Forelimb muscle (tissue), 1 donor: ENCODE measurements around the gene KDM5C. TPM values are rescaled to one million over a fixed set of nuclear protein-coding genes. Genes with fewer than 3 reads are reported as not detected.

Source experiments
- DNase-seq: peaks from one replicate; pipeline ENCODE4 v3.0.0-alpha.2; 2013; ENCODE audit warnings: low read depth
- polyA plus RNA-seq: library from polyadenylated mRNA; unstranded; fragments of 120-200 nt; gene quantifications from one replicate; pipeline ENCODE4 v1.2.1, GENCODE V29; 2013; ENCODE audit not compliant: insufficient read length

The KDM5C gene
- 48.9 TPM for polyA plus RNA-seq

DNA sequence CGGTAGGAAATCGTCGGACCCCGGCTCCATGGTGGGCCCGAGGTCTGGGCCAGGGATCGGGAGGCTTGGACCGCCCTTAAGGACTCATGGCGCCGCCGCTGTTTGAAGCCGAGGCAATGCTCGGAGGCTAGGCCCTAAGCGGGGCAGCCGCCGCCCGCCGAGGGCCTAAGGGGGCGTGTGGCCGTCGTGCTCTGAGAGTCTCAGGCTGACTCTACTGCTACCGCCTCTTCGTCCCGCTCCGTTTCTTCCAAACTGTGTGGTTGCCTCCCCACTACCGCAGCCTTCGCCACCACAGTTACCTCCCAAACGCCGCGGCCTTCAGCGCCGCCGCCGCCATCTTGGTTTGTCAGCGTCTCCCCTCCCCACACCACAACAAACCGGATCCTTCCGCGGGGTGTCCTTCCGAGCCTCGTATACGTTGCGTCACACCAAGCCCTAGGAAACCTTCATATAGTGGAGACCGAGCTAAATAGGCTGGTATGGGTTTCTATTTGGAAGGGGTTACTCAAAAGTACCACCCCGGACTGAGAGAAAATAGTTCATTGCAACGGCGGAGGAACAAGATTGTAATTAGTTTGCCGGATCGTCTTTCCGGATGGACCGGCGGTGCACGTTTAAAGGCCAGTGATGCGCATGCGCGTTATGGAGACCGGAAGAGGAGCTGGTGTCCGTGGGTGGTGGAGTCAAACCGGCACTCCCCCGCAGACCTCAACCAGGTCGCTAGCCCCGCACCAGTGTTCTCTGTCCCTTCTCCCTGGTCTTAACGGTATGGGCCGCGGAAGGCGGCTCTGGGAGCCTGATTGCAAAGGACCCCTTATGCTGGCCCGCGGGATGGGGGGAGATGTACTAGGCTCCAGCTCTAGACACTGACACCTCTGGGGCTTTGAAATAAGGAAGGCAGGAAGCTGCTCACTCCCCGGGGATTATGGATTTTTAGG lies at the start of gene KDM5C:
TSS of gene KDM5C (minus strand) at position 348 of the 938 bp plus-strand sequence. CDS start at position 30, 318 bp downstream.
- DNase-seq, result peak; percentile 93

DNA sequence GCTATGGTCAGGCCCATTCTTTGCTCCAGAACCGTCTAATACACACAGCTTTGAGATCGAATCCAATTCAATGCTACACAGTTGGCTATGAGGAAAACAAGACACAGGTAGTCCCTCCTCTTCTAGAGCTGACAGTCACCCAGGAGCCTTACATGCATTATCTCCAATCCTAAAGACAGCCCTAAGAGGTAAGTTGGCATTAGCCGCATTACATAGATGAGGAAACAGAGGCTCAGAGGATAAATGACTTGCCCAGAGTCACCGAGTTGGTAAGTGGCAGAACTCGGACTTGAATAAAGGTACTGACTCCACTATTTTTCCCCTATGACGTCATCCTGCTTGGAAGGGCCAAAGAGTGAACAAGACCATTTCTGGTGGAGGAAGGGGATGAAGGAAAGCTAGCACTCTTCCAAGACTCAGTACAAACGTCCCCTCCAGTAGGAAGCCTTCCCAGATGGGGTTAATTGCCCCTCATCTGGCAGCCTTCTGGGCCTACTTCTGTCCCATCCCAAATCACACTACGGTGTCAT lies 47.9 kb upstream of the KDM5C start:
- no peak for DNase-seq

DNA sequence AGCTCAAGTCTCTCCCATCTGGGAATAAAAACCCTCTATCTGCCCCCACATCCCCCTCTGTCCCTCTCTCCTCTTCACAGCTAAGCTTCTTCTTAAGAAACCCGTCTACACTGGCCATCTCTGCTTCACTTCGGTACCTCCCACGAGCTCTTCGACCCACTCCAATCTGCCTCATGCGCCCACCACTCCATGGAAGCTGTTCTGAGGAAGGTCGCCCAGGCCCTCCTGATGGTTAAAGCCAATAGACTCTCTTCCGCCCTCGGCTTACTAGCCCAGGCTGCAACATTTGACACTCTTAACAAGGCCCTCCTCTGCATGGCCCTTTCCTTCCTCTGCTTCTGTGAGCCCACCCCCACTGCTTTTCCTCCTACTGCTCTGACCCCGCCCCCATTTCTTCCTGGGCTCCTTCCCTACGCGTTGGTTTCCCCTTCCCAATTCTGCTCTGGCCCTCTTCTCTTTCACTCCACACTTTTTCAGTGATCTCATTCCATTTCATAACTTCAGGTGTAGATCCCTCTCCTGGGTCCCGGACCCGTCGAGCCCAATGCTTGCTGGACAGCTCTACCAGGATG lies 44.6 kb upstream of the KDM5C start:
- no peak for DNase-seq

DNA sequence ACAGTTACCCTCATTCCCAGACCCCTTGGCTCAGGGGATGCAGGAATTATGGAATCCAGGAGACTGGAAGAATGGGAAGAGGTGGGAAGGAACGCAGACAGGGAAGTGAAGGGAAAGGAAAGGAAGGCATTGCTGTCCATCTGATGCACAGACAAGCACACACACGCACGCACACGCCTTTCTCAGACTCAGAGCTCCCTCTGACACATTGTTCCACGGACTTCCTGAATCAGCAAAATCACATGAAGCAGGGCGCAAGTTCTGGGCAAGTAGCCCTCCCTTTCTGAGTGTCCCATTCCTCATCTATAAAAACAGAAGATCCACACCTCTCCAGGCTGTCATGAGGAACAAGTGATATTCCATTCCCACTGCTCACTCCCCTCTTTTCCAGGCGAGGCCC lies 43.2 kb upstream of the KDM5C start:
- no peak for DNase-seq

DNA sequence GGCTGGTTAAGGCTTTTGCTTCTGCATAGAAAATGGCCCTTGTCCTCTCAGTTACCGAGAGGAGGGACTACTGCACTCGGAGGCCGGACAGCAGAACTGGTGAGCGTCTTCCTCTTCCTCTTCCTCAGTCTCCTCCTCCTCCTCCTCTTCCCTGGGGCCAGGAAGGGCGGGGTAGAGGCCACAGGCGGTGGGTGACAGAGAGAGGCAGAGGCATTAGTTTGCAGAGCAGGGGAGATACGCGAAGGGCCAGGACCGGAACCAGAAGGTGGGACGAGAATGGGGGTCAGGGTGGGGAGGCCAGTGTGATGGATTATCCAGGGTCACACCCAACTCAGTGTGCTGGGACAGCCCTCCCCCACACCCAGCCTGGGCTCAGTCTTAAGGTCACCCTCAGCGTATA lies 41.9 kb upstream of the KDM5C start:
- no peak for DNase-seq

DNA sequence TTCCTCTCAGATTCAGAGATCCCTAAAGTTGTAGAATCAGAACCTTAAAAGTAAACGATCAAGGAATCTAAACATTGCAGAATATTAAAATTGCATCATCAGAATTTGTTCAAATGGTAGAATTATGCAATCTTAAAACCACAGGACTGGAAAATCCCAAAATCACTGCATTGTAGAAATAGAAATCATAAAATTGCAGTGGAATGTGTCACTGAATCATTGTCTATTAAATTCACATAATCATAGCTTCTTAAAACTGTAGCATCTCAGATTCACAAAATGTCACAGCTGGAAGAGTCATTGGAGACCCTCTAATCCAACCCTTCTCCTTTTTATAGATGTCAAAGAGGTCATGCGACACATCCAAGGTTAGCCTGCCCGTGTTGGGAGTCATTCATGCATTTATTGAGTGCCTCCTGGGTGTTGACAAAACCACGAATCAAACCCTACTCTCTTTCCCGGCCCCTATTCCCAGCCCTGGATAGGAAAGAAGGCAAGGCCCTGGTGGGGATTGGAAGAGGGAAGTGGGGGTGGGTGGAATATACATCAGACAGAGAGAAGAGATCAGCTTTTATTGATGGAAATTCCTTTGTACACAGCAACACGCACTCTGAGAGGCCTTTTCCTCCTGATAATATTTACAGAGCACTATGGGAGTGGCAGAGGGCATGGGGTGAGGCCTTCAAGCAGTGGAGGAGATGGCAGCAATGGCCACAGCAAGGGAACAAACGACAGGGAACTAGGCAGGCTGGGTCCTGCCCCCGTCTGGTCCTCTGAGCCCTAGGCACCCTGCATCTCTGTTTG lies 41.0 kb upstream of the KDM5C start:
- DNase-seq, result no peak

DNA sequence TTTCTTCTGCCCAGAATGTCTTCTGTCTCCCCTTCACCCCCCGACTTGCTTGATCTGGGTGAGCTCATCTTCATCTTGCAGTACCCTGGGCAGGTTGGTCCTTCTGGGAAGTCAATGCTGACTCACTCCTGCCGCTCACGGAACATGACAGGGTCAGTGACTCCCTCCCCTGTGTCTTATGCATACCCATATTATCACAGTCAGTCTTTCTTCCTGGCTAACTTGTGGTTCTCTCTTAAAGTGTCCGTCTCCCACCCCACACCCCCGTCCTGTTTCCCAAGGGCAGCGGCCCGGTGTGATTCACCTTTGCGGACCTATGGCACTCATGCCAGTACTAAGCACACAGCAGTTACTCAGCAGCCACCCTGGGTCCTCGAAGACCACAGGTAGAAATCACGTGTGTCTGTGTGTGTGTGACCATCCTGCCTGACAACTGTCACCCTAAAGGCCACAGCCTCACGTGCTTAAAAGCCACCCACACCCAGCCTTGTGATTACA lies 38.6 kb upstream of the KDM5C start:
- DNase-seq, result no peak

DNA sequence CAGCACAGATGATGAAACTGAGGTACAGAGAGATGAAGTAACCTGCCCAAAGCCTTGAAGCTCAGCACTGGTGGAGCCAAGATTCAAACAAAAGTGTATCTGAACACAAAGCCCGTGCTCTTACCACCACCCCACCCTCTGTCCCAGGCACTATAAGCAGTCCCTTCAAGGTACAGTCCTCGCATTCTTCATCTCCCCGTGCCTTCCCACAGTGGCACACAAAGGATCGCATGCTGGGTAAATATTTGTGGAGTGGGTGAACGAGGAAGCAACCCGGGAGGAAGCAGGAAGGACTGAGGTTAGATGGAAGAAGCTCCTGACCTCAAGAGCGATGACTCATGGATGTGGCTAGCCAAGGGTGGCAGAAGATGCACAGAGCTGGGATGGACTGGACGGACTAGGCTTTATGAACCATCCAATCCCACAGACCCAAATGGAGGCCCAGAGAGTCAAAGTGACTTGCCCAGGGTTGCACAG lies 37.9 kb upstream of the KDM5C start:
- no peak for DNase-seq

DNA sequence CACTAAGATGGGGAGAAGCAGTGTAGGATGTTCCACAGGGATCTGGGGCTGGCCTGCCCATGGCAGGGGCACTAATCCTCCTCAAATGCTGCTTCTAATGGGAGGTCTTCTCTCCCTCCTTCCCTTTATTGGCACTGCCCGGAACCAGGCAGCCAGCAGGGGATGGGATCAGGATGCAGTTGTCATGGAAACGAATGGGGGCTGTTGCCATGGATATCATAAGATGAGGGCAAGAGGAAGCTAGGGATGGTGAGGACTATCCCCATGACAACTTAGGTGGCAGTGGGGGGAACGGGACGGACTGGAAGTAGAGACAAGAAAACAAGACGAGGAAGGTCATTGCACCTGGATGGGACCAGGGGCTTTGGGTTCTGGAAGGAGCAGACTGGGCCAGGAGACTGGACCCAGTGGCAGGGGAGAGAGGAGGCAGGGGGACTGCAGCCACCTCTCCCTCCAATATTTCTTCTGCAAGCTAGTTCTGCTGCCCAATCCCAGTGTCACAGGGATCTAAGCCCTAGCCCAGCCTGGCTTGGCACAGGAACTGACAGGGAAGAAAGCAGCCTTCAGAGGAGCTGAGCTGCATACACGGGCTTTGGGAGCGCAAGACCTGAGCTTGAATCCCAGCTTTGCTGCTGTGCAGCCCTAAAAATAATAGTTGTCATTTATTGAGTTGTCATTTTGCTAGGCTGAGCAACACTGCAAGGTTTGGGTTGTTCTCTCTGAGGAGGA lies 37.3 kb upstream of the KDM5C start:
- no peak for DNase-seq

DNA sequence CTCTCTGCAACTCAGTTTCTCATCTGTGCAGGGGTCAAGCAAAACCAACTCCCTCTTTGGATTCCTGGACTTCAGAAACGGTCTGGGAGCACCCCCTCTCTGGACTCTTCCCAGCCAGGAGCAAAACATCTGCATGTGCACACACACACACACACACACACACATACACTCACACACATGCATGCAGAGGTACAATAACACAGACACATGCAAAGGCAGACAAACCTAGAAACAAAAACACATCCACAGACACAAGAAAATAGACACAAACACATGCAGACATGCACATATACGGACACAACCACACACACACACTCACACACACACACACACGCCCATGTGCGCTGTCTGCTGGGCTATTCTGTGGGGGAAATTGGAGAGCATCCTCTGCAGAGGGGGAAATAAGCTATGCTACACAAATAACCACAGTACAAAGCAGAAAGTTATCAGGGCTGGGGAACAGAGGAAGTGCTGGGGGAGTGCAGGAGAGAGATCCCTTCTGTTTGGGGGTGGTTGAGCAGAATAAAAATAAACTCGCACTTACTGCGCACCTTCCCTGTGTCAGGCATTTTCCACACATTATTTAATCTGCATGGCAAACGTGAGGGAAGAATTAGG lies 36.5 kb upstream of the KDM5C start:
- no peak for DNase-seq

DNA sequence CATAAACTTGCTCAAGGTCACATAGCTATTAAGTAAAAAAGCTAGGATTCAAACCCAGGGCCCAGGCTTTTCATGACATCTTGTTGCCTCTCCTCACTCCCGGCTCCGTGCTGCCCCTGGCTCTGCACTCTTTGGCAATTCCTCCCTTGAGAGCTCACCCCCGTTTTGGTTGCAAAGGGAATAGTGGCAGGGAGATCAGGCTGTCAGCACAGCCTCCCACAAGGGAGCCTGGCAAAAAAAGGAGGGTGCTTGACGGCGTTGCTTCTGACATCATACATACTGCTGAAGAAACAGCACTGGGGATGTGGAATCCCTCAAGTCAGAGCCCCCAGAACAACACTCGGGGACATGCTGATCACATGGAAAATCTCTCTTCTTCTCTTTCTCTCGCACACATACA lies 35.8 kb upstream of the KDM5C start:
- DNase-seq, result no peak

DNA sequence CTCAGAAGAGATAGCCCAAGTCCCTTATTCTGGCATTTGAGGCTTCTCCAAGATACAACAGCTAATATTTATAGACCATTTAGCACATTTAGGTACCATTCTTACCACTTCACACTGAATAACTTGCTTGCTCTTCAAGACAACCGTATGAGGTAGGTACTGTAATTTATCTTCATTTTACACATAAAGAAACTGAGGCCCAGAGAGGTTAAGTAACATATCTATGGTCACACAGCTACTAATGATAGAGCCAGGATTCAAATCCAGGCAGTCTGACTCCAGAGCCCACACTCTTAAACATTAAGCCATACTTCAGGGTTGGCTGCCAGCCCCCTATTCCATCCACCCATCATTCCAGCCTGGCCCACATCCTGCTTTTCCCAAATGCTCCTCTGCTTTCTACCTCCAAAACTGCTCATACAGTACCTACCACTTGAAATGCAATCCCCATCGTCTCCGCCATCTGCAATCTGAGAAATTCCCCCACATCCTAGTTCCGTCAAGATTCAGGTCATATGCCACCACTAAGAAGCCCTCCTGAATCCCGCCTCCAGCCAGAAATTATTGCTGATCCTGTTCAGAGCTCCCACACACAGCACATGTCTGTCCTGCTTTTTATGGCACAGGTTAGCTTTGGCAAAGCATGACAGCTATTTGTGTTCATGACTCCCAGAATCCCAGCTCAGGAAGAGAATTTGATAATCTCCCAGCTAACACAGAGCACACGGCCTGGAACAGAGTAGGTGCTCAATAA lies 32.8 kb upstream of the KDM5C start:
- no peak for DNase-seq

DNA sequence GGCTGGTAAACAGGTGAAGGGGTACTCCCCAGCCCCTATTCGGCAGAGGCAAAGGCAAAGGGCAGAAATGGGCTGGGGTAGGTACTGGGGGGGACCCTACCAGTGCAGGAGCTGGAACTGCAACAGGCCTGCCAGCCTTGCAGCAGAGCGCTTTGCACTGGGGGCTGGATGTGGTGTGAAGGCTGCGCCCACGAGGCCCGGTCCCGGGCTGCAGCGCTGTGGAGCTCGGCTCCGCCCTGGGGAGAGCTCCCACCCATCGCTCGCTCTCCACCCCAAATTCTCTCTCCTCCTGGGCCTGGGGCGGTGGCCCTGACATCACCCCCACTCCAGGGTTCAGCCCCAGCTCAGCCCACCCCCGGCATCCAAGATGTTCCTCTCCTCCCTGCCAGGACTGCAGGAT lies 32.2 kb upstream of the KDM5C start:
- no peak for DNase-seq

DNA sequence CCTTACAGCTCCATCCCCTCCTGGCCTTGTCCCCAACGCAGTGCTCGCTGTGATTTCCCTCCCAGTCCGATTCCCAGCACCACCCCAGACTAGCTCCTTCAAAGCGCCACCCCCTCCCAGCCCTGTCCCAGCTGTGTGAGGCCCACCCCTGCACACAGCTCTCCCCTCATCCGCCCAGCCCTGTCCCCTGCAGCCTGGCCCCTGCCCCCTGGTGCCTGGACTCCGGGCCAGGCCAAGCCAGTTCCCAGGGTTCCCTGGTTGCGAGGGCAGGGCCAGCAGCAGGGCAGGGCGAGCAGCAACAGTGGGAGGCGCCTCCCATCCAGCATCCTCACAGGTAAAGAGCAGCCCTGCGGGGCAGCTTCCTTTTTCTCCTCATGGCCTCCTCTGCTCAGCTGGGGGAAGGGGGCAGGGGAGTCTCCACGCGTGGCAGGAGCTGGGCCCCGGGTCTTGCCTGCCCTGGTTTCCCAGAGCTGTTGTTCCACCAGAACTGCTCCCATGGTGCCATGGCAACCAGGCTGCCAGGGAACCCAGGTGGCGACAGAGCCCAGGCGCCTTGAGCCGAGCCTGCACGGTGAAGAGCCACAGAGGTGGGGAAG lies 31.5 kb upstream of the KDM5C start:
- DNase-seq, result no peak

DNA sequence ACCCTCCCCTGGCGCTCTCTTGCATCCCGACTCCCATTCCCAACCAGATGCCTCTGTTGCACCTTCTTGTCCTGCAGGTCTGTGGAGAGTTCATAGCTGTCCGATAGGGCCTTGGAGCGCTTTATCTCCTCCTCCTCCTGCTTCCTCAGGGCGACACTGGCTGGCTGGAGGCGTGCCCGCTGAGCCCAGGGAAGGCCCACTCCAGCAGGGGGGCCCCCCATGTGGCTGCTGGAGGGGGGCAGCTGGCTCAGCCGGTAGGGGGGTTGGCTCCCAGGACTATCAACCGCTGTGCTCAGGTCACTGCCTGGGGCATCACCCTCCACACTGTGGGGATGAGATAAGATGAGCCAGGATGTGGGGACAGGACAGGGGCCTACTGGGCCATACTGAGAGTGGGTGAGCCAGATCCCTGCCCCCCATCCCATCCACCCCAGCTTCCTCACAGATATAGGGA lies 30.8 kb upstream of the KDM5C start:
- no peak for DNase-seq

DNA sequence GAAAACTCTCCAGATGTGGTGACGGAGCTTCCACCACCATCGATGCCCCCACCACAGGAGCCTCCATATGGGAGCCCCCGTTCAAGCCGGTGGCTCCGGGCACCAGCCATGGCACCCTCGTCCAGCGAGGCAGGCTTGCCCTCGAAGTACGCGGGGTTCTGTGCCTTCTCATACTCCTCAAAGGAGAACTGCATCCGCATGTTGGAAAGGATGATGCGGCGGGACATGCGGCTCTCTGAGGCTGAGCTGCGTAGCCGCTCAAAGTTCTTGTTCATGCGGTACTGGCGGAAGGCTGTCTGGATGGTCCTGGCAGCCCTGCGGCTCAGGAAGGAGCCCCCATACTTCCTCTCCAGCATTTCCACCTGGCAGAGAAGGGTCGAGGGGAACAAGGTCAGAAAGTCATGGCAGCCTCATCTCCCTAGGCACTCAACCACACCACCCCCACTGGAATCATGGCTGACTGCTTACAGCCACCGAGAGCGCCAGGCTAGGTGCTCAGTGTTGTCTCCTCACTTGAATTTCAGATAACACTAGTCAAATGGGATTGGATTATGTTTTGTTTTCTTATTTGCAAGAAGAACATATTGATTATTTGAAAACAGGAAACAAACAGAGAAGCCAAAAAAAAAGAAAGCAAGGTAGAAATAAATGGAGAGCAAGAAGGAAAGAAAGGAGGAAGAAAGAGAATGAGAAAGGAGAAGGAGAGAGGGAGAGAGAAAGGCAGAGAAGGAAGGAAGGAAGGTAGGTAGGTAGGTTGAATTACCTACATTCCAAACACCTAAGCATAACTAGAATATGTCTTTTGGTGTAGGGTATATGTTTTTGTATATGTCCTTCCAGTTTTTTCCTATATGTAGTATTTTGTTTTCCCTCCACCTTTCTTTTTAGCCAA lies 29.8 kb upstream of the KDM5C start:
- DNase-seq, result no peak

DNA sequence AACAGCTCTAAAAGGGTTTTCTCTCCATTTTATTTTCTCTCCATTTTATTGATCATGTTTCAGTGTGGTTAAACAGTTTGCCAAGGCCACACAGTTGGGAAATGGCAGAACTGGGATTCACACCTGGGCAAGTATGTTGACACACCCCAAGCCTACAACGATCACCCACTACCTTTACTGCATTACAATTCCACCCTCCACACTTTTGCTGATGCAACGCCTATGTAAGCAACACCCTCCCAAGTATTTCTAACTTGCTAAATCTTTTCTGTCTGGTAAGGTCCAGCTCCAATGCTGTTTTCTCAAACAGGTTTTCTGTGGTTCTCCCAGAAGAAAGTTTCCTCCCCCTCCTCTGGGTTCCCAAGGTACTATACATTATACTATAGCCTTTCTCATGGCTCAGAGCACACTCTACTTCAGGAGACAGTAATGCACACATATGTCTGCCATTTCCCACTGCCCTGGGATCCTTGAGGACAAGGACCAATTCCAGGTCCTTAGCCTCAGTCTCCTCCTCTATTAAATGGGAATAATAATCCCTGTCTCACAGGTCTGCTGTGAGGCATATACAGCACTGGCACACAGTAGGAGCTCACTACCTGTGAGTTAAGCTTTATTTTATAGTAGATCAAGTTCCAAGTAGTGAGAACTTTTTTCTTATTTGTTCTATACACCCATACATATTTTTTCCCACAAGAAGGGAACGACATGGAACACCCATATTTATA lies 28.4 kb upstream of the KDM5C start:
- DNase-seq, result no peak

DNA sequence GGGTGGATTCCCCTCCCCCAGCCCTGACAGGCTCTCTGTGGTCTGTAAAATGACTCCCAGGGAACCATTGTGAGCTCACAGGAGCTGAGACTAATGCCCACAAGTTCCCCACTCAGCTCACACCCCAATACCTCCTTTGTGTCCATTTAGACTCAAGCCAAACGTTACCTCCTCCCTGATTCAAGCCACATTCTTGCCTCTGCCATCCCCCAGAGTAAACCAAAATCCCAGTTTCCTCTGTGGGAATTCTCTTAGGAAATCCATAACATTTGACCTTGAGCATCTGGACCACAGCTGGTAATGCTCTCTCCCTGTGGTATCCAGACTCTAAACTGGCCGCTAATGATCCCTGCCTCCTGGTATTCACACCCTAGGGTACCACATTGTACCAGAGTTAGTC lies 26.3 kb upstream of the KDM5C start:
- no peak for DNase-seq
